ENCODE measurements around the gene AXL. TPM values are rescaled to one million over a fixed set of nuclear protein-coding genes. Genes with fewer than 3 reads are reported as not detected.

AXL gene
- total RNA-seq, 1 donor from 2014 or later, result 20.9 TPM

DNA sequence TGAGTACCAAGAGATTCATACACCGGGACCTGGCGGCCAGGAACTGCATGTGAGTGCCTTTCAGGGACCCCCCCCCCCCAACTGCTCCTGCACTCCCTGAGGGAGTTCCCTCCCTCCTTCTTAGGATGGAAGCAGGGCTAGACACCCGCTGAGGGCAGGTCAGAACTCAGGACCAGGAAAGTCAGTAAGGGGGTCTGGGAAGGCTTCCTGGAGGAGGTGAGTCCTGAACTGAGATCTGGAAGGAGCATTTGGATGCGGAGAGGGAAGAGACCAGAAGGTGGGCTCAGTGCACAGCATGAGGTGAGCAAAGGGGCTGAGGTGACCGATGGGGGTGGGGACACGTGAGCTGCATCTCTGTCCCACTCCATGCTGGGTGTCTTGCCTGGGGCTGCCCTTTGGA, 34.6 kb downstream of the AXL start:
- peaks cover 10% of the 10 kb centered on the region for H3K36me3 Mint-ChIP-seq
- no peak for TF ChIP-seq CTCF (conservative IDR thresholded peaks at IDR 0.05)
- DNase-seq (ENCODE audit: extremely low spot score, unreplicated experiment), result no peak
- no peaks in the 10 kb centered on the region for H3K27me3 Mint-ChIP-seq
- H3K27ac Mint-ChIP-seq, result no peak overlapping the region
- H3K4me1 Mint-ChIP-seq (ENCODE audit: unreplicated experiment), result no peaks in the 10 kb centered on the region
- H3K9me3 Mint-ChIP-seq, result no peaks in the 10 kb centered on the region
- no peak overlapping the region for H3K4me3 Mint-ChIP-seq

GRCh38 chr19:41255171-41255570, 36.1 kb downstream of the AXL start:
- H3K4me3 Mint-ChIP-seq, result no peak overlapping the region
- no peaks in the 10 kb centered on the region for H3K9me3 Mint-ChIP-seq
- no peak for TF ChIP-seq CTCF (conservative IDR thresholded peaks at IDR 0.05)
- H3K4me1 Mint-ChIP-seq (ENCODE audit: unreplicated experiment), result no peaks in the 10 kb centered on the region
- H3K27me3 Mint-ChIP-seq, result no peaks in the 10 kb centered on the region
- peak overlapping the region; percentile 2 for H3K27ac Mint-ChIP-seq
- DNase-seq (ENCODE audit: extremely low spot score, unreplicated experiment), result no peak
- peaks cover 8% of the 10 kb centered on the region for H3K36me3 Mint-ChIP-seq

- Mint-ChIP-seq H3K27me3 (peaks cover 3% of the 10 kb centered on the region), H3K9me3 (no peaks in the 10 kb centered on the region), H3K4me3 (peak overlapping the region; percentile 92), H3K27ac (peak overlapping the region; percentile 100), H3K36me3 (peaks cover 8% of the 10 kb centered on the region), H3K4me1 (ENCODE audit: unreplicated experiment) (peaks cover 16% of the 10 kb centered on the region)
- no peak for DNase-seq (ENCODE audit: extremely low spot score, unreplicated experiment)
- TF ChIP-seq CTCF (conservative IDR thresholded peaks at IDR 0.05), result no peak
These were observed 42.6 kb downstream of the AXL start for GRCh38 chr19:41261474-41262190.

GRCh38 chr19:41263042-41263849, 44.2 kb downstream of the AXL start:
- DNase-seq (ENCODE audit: extremely low spot score, unreplicated experiment), result peak; percentile 74
- H3K36me3 Mint-ChIP-seq, result peaks cover 13% of the 10 kb centered on the region
- H3K27me3 Mint-ChIP-seq, result peaks cover 3% of the 10 kb centered on the region
- H3K4me3 Mint-ChIP-seq, result peak overlapping the region; percentile 92
- TF ChIP-seq CTCF (conservative IDR thresholded peaks at IDR 0.05), result no peak
- H3K9me3 Mint-ChIP-seq, result no peaks in the 10 kb centered on the region
- peak overlapping the region; percentile 100 for H3K27ac Mint-ChIP-seq
- peaks cover 25% of the 10 kb centered on the region for H3K4me1 Mint-ChIP-seq (ENCODE audit: unreplicated experiment)

- peak; percentile 48 for TF ChIP-seq CTCF (conservative IDR thresholded peaks at IDR 0.05)
- peak within 1 kb of the TSS; percentile 100 for H3K27ac Mint-ChIP-seq
- H3K4me1 Mint-ChIP-seq (ENCODE audit: unreplicated experiment), result peaks cover 25% of the 10 kb centered on the region
- H3K4me3 Mint-ChIP-seq, result peak within 1 kb of the TSS; percentile 92
- peaks cover 13% of the 10 kb centered on the region for H3K36me3 Mint-ChIP-seq
- H3K9me3 Mint-ChIP-seq, result no peaks in the 10 kb centered on the region
- peak; percentile 99 for DNase-seq (ENCODE audit: extremely low spot score, unreplicated experiment)
- peaks cover 3% of the 10 kb centered on the region for H3K27me3 Mint-ChIP-seq
These were observed 45.0 kb downstream of the AXL start, which contains the start of gene HNRNPUL1 for GRCh38 chr19:41263850-41264580. Gene HNRNPUL1, plus strand, starts transcription at chr19:41264372. Its CDS starts 132 bp downstream, at chr19:41264504.
